T-helper 2 cell treated with Interferon-gamma antibody and Interleukin-4, amounts not matched to agents 5 μg/mL and 100 μg/mL, for 36 hours (primary cell): ENCODE results near the gene SMIM1.

Experiments
- DNase-seq: peaks from one replicate; pipeline ENCODE4 v3.0.0; 2021; ENCODE audit warnings: low spot score
- H3K27ac Mint-ChIP-seq: one replicate; pipeline ENCODE4 v1.8.0; 2021; ENCODE audit warnings: mild to moderate bottlenecking, mixed read lengths
- H3K27me3 Mint-ChIP-seq: one replicate; pipeline ENCODE4 v1.8.0; 2021; ENCODE audit warnings: low read depth, mixed read lengths
- H3K36me3 Mint-ChIP-seq: one replicate; pipeline ENCODE4 v1.8.0; 2021; ENCODE audit warnings: low read depth, mixed read lengths
- H3K4me1 Mint-ChIP-seq: one replicate; pipeline ENCODE4 v1.8.0; 2021; ENCODE audit warnings: low read depth, mixed read lengths
- H3K4me3 Mint-ChIP-seq: one replicate; pipeline ENCODE4 v1.8.0; 2022; ENCODE audit warnings: mild to moderate bottlenecking, moderate library complexity, mixed read lengths
- H3K9me3 Mint-ChIP-seq: one replicate; pipeline ENCODE4 v1.8.0; 2021; ENCODE audit warnings: mixed read lengths

SMIM1 gene

DNA sequence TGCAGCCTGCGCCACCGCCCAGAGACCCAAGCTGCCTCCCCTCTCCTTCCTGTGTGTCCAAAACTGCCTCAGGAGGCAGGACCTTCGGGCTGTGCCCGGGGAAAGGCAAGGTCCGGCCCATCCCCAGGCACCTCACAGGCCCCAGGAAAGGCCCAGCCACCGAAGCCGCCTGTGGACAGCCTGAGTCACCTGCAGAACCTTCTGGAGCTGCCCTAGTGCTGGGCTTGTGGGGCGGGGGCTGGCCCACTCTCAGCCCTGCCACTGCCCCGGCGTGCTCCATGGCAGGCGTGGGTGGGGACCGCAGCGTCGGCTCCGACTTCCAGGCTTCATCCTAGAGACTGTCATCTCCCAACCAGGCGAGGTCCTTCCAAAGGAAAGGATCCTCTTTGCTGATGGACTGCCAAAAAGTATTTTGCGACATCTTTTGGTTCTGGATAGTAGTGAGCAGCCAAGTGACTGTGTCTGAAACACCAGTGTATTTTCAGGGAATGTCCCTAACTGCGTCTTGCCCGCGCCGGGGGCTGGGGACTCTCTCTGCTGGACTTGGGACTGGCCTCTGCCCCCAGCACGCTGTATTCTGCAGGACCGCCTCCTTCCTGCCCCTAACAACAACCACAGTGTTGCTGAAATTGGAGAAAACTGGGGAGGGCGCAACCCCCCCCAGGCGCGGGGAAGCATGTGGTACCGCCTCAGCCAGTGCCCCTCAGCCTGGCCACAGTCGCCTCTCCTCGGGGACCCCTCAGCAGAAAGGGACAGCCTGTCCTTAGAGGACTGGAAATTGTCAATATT lies 39.3 kb upstream of the SMIM1 start:
- Mint-ChIP-seq H3K9me3 (no peaks in the 10 kb centered on the region), H3K27ac (no peak overlapping the region), H3K36me3 (no peaks in the 10 kb centered on the region), H3K4me1 (peaks cover 1% of the 10 kb centered on the region), H3K4me3 (no peak overlapping the region), H3K27me3 (no peaks in the 10 kb centered on the region)
- no peak for DNase-seq

GRCh38 chr1:3733883-3734589 lies 38.5 kb upstream of the SMIM1 start:
- Mint-ChIP-seq H3K4me1 (peaks cover 1% of the 10 kb centered on the region), H3K36me3 (no peaks in the 10 kb centered on the region), H3K9me3 (no peaks in the 10 kb centered on the region), H3K27me3 (no peaks in the 10 kb centered on the region), H3K4me3 (no peak overlapping the region), H3K27ac (no peak overlapping the region)
- no peak for DNase-seq

GRCh38 chr1:3734602-3735001 lies 37.9 kb upstream of the SMIM1 start:
- Mint-ChIP-seq H3K4me3 (no peak overlapping the region), H3K4me1 (peaks cover 1% of the 10 kb centered on the region), H3K27ac (no peak overlapping the region), H3K9me3 (no peaks in the 10 kb centered on the region), H3K36me3 (no peaks in the 10 kb centered on the region), H3K27me3 (no peaks in the 10 kb centered on the region)
- no peak for DNase-seq

GRCh38 chr1:3735027-3735681 lies 37.4 kb upstream of the SMIM1 start:
- Mint-ChIP-seq H3K4me1 (peaks cover 1% of the 10 kb centered on the region), H3K27me3 (no peaks in the 10 kb centered on the region), H3K4me3 (no peak overlapping the region), H3K27ac (no peak overlapping the region), H3K36me3 (no peaks in the 10 kb centered on the region), H3K9me3 (no peaks in the 10 kb centered on the region)
- DNase-seq, result no peak

DNA sequence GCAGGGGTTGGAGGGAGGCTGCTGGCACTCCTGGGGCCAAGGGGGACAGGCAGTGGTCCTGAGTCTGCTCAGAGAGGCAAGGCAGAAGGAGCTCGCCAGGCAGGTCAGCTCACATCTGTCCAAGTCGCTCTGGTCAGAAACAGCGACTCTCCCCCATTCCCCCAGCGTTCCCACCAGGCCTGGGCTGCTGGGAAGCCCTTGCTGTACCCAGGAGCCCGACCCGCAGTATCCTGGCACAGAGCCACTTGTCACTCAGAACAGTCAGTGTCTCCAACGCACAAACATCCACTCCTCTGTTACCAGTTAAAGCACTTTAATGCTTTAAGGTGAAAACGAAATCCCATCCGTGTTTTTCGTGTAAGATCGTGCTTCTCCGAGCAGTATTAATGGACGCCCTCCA lies 36.9 kb upstream of the SMIM1 start:
- Mint-ChIP-seq H3K36me3 (no peaks in the 10 kb centered on the region), H3K27me3 (no peaks in the 10 kb centered on the region), H3K4me3 (no peak overlapping the region), H3K4me1 (peaks cover 1% of the 10 kb centered on the region), H3K27ac (no peak overlapping the region), H3K9me3 (no peaks in the 10 kb centered on the region)
- DNase-seq, result no peak

DNA sequence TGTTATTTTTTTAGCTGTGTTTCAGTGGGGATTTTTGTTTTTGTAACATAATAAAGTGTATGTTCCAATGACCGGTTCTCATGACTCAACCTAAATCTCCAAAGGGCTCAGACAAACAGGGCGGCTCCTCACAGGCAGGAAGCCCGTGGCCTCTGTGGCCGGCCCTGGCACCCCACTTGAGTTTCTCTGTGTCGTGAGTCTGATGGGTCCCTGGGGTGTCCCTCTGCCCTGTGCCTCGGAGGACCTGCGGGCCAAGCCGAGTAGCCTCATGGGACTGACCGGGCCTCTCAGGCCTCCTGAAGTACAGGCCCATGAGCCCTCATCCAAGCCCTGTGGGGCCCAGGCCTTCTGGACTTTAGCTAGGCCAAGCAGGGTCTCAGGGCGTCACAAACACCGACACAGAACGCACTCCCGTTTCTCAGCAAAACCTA lies 36.4 kb upstream of the SMIM1 start:
- Mint-ChIP-seq H3K9me3 (no peaks in the 10 kb centered on the region), H3K36me3 (no peaks in the 10 kb centered on the region), H3K27me3 (no peaks in the 10 kb centered on the region), H3K27ac (no peak overlapping the region), H3K4me1 (peaks cover 1% of the 10 kb centered on the region), H3K4me3 (no peak overlapping the region)
- DNase-seq, result no peak

DNA sequence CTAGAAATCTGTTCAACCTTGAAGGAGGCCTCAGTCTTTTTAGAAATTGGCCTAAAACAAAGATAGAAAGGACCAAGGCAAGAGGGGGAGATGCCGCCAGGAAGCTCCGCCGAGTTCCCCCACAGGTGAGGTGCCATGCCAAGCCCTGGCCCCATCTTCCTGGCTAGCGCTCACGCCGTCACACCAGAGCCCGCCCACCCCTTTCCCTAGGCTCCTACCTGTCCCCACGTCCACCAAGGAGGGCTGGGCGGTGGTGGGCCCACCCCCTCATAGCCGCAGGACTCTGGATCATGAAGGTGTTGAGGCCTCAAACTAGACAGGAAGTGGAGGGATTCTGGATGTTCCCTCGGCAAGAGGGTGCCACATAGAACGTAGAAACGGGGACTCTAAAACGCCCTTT lies 35.8 kb upstream of the SMIM1 start:
- H3K27ac Mint-ChIP-seq, result no peak overlapping the region
- no peaks in the 10 kb centered on the region for H3K36me3 Mint-ChIP-seq
- DNase-seq, result no peak
- no peaks in the 10 kb centered on the region for H3K9me3 Mint-ChIP-seq
- H3K27me3 Mint-ChIP-seq, result no peaks in the 10 kb centered on the region
- H3K4me3 Mint-ChIP-seq, result no peak overlapping the region
- peaks cover 1% of the 10 kb centered on the region for H3K4me1 Mint-ChIP-seq

DNA sequence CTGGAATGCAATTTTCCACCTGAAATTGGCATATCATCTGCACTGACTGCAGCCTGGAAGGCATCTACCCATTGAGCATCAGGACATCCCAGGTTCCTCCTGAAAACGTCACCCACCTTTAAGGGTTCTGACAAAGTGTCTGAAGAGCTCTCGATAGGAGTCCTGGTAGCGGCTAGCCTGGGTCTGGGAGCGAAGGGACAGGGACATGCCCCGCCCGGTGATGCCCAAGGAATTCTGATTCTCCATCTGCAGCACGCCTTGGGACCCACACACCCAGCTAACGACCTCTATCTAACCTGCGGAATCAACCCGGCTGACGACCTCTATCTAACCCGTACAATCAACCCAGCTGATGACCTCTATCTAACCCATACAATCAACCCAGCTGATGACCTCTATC lies 33.6 kb upstream of the SMIM1 start:
- Mint-ChIP-seq H3K4me3 (no peak overlapping the region), H3K4me1 (peaks cover 1% of the 10 kb centered on the region), H3K27me3 (no peaks in the 10 kb centered on the region), H3K36me3 (no peaks in the 10 kb centered on the region), H3K27ac (no peak overlapping the region), H3K9me3 (no peaks in the 10 kb centered on the region)
- no peak for DNase-seq

DNA sequence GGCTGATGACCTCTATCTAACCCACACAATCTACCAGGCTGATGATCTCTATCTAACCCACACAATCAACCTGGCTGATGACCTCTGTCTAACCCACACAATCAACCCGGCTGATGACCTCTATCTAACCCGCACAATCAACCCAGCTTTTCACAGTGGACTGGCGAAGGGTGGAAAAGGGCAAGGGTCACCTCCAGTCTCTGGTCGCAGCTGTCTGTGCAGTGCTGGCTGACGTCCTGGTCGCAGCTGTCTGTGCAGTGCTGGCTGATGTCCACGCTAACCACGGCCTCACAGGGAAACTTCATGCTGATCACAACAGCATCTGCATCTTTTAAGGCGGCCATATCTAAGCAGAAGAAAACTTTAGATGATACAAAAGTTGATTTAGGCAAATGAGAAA lies 32.5 kb upstream of the SMIM1 start:
- Mint-ChIP-seq H3K4me1 (peaks cover 3% of the 10 kb centered on the region), H3K27ac (no peak overlapping the region), H3K36me3 (no peaks in the 10 kb centered on the region), H3K4me3 (no peak overlapping the region), H3K9me3 (no peaks in the 10 kb centered on the region), H3K27me3 (no peaks in the 10 kb centered on the region)
- no peak for DNase-seq

DNA sequence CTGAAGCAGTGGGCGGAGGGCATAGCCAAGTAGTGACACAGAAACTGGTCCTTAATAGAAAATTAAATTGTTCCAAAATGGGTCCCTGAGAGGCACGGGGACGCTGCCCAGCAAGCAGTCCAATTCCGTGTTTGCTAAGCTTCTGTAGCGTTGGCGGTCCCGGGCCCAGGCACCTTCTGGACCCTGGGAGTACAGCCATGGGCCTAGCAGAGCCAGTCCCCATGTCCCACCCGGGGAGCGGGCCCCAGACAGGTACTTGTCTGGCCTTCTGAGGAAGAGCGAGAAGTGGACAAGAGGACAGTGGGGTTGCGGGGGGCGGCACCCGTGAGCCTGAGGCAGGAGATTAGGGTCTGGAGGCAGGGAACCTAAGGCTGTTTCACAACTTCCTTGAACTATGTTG lies 31.8 kb upstream of the SMIM1 start:
- H3K36me3 Mint-ChIP-seq, result no peaks in the 10 kb centered on the region
- no peaks in the 10 kb centered on the region for H3K27me3 Mint-ChIP-seq
- no peak for DNase-seq
- H3K4me3 Mint-ChIP-seq, result no peak overlapping the region
- H3K4me1 Mint-ChIP-seq, result peaks cover 6% of the 10 kb centered on the region
- H3K9me3 Mint-ChIP-seq, result no peaks in the 10 kb centered on the region
- H3K27ac Mint-ChIP-seq, result no peak overlapping the region

- no peaks in the 10 kb centered on the region for H3K27me3 Mint-ChIP-seq
- H3K4me1 Mint-ChIP-seq, result peaks cover 9% of the 10 kb centered on the region
- no peak overlapping the region for H3K4me3 Mint-ChIP-seq
- no peak overlapping the region for H3K27ac Mint-ChIP-seq
- H3K36me3 Mint-ChIP-seq, result no peaks in the 10 kb centered on the region
- no peak for DNase-seq
- no peaks in the 10 kb centered on the region for H3K9me3 Mint-ChIP-seq
These were observed 30.7 kb upstream of the SMIM1 start for GRCh38 chr1:3741566-3742438.

DNA sequence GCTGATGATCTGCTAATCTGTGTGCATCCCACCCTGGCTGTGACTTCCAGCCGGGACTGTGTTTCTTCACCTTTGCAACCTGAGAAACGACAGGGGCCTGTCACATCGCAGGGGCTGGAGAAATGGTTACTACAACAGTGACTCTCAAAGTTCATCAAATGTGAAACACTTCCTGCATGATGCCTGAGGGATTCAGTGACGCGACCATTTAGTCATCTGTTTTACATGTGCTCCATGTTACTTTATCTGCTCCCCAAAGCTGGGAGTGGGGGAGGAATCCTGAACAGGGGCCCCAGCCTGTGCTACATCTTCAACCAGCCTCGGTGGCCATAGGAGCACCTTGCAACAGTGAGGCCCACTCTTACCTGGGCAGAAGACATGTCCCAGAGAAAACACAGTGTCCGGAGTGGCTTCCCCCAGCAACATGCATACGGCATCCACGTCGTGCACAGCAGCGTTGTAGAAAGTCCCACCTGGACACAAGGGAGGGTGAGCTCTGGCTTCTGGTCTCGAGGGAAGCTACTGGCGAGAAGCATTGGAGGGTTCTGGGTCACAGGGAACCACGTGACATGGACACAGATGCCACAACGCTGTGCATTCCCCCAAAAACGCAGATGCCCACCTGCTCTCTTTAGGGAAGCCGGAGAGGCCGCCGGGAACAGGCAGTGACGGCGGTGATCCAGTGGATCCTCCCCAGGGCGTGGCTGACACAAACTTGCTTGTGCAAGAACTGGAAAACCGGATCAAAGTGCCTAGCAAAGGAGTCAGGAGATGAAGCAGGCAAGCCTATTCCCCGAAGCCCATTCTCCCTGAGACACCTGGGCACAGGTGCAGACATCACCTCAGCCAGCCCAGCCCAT lies 29.9 kb upstream of the SMIM1 start:
- Mint-ChIP-seq H3K4me3 (no peak overlapping the region), H3K27ac (no peak overlapping the region), H3K4me1 (peaks cover 10% of the 10 kb centered on the region)

DNA sequence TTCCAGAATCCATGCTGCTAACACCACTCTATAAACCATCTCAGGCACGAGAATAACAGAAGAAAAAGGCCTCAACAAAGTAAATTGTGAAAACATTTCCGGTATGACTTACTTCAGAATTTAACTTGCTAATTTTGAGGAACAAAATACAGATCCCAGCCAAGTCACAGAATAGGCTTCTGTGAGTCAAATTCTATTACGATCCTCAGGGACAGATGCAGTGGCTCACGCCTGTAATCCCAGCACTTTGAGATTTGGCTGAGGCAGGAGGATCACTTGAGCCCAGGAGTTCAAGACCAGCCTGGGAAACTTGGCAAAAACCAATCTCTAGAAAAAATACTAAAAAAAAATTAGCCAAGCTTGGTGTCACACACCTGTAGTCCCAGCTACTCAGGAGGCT lies 29.1 kb upstream of the SMIM1 start:
- no peak overlapping the region for H3K27ac Mint-ChIP-seq
- H3K27me3 Mint-ChIP-seq, result no peaks in the 10 kb centered on the region
- H3K4me1 Mint-ChIP-seq, result peaks cover 14% of the 10 kb centered on the region
- H3K36me3 Mint-ChIP-seq, result no peaks in the 10 kb centered on the region
- no peaks in the 10 kb centered on the region for H3K9me3 Mint-ChIP-seq
- no peak for DNase-seq
- H3K4me3 Mint-ChIP-seq, result no peak overlapping the region

More for the DNA sequence above, 29.9 kb upstream of the SMIM1 start:
- DNase-seq, result no peak
- no peaks in the 10 kb centered on the region for H3K9me3 Mint-ChIP-seq
- H3K27me3 Mint-ChIP-seq, result no peaks in the 10 kb centered on the region
- no peaks in the 10 kb centered on the region for H3K36me3 Mint-ChIP-seq
